ENCODE results near the gene DEPP1.

Gene DEPP1

GRCh38 chr10:44968091-44968490 is 10.5 kb downstream of the DEPP1 start:
- no peak for DNase-seq (ENCODE audit: low read depth in 2 of 2, low spot score in 1 of 2)

- no peak for DNase-seq (ENCODE audit: low read depth in 2 of 2, low spot score in 1 of 2)
These were observed 11.0 kb downstream of the DEPP1 start for GRCh38 chr10:44967616-44968015.

GRCh38 chr10:44966816-44967509 is 11.6 kb downstream of the DEPP1 start:
- no peak for DNase-seq (ENCODE audit: low read depth in 2 of 2, low spot score in 1 of 2)

- DNase-seq (ENCODE audit: low read depth in 2 of 2, low spot score in 1 of 2): no peak
These were observed 12.3 kb downstream of the DEPP1 start for GRCh38 chr10:44966129-44966815.

- DNase-seq (ENCODE audit: low read depth in 2 of 2, low spot score in 1 of 2): no peak
These were observed 12.9 kb downstream of the DEPP1 start for GRCh38 chr10:44965651-44966097.

- DNase-seq (ENCODE audit: low read depth in 2 of 2, low spot score in 1 of 2): no peak
These were observed 13.5 kb downstream of the DEPP1 start for GRCh38 chr10:44965104-44965503.

GRCh38 chr10:44963772-44964633 is 14.6 kb downstream of the DEPP1 start:
- no peak for DNase-seq (ENCODE audit: low read depth in 2 of 2, low spot score in 1 of 2)

GRCh38 chr10:44962870-44963738 is 15.5 kb downstream of the DEPP1 start:
- DNase-seq (ENCODE audit: low read depth in 2 of 2, low spot score in 1 of 2): no peak

- DNase-seq (ENCODE audit: low read depth in 2 of 2, low spot score in 1 of 2): no peak
These were observed 16.5 kb downstream of the DEPP1 start for GRCh38 chr10:44961931-44962750.

- DNase-seq (ENCODE audit: low read depth in 2 of 2, low spot score in 1 of 2): no peak
These were observed 17.4 kb downstream of the DEPP1 start for GRCh38 chr10:44961230-44961571.

- no peak for DNase-seq (ENCODE audit: low read depth in 2 of 2, low spot score in 1 of 2)
These were observed 18.0 kb downstream of the DEPP1 start for GRCh38 chr10:44960482-44961229.

GRCh38 chr10:44960088-44960460 is 18.5 kb downstream of the DEPP1 start:
- no peak for DNase-seq (ENCODE audit: low read depth in 2 of 2, low spot score in 1 of 2)

- DNase-seq (ENCODE audit: low read depth in 2 of 2, low spot score in 1 of 2): peak; percentile 77 to 82
These were observed 19.1 kb downstream of the DEPP1 start, which contains the start of gene RASSF4 for GRCh38 chr10:44959247-44960087. RASSF4 (plus strand) TSS chr10:44959802; CDS start chr10:44970203, 10,401 bp downstream.

GRCh38 chr10:44958898-44959246 is 19.7 kb downstream of the DEPP1 start:
- no peak for DNase-seq (ENCODE audit: low read depth in 2 of 2, low spot score in 1 of 2)

GRCh38 chr10:44958196-44958897 is 20.3 kb downstream of the DEPP1 start:
- no peak for DNase-seq (ENCODE audit: low read depth in 2 of 2, low spot score in 1 of 2)

- no peak for DNase-seq (ENCODE audit: low read depth in 2 of 2, low spot score in 1 of 2)
These were observed 21.6 kb downstream of the DEPP1 start for GRCh38 chr10:44956717-44957706.

GRCh38 chr10:44956226-44956625 is 22.4 kb downstream of the DEPP1 start:
- DNase-seq (ENCODE audit: low read depth in 2 of 2, low spot score in 1 of 2): no peak

Data from stimulated activated CD8-positive, alpha-beta memory T cell treated with anti-CD3 and anti-CD28 coated beads, Interleukin-4, amount 100 ng/mL, for 1 hour (primary cell).